Adrenal gland (tissue), 5 donors: ENCODE data around the gene PKD1.

Experiments used
- CTCF ChIP-seq, 6 experiments: fragments of 450-650 bp in 4 of 6; fragments of 200-600 bp in 2 of 6; sonication (generic) in 1 of 6; IDR thresholded peaks; 1 replicate in 5 of 6; 2 replicates in 1 of 6; pipeline versions ENCODE4 v1.5.1 to v1.8.0; 2016 to 2021; ENCODE audit warnings: antibody characterized with exemption in 6 of 6, mild to moderate bottlenecking in 2 of 6, moderate library complexity in 1 of 6
- POLR2A ChIP-seq, 2 donors: fragments of 450-650 bp; IDR thresholded peaks; one replicate each; pipeline ENCODE4 v1.6.1; 2017; ENCODE audit warnings: antibody characterized with exemption in 2 of 2, mild to moderate bottlenecking in 2 of 2, moderate library complexity in 1 of 2
- donor health status: DM: no; HTN: no; CAD: no.

- TF ChIP-seq CTCF (IDR thresholded peaks at IDR 0.05) (no peak), POLR2A (IDR thresholded peaks at IDR 0.05) (no peak)
Observed at GRCh38 chr16:2095918-2096582, 39.6 kb downstream of the PKD1 start.
